Esophagus (tissue), 2 donors: ENCODE measurements around the gene CCDC27. TPM values are rescaled to one million over a fixed set of nuclear protein-coding genes. Genes with fewer than 3 reads are reported as not detected.

ENCODE experiments used
- H3K27ac ChIP-seq, 2 donors: one replicate each; pipeline ENCODE4 v1.5.1; 2013; ENCODE audit warnings: low read depth in 2 of 2, mild to moderate bottlenecking in 2 of 2, inconsistent platforms in 1 of 2, low read length in 1 of 2, moderate library complexity in 1 of 2
- H3K27me3 ChIP-seq, 2 donors: one replicate each; pipeline ENCODE4 v1.6.1; 2013; ENCODE audit warnings: low read length in 2 of 2, control low read depth in 1 of 2, mild to moderate bottlenecking in 1 of 2; ENCODE audit not compliant: insufficient read depth in 2 of 2, control insufficient read depth in 1 of 2
- H3K36me3 ChIP-seq, 2 donors: one replicate each; pipeline ENCODE4 v1.6.1; 2013; ENCODE audit warnings: low read length in 1 of 2; ENCODE audit not compliant: control insufficient read depth in 2 of 2, insufficient read depth in 2 of 2
- H3K4me1 ChIP-seq, 2 donors: one replicate each; pipeline ENCODE4 v1.6.1; 2013; ENCODE audit warnings: low read length in 1 of 2; ENCODE audit not compliant: control insufficient read depth in 2 of 2, insufficient read depth in 2 of 2
- H3K4me3 ChIP-seq, 2 donors: one replicate each; pipeline ENCODE4 v1.5.1; 2013; ENCODE audit warnings: low read length in 2 of 2, mild to moderate bottlenecking in 2 of 2, low read depth in 1 of 2, moderate library complexity in 1 of 2
- H3K9me3 ChIP-seq, 2 donors: one replicate each; pipeline ENCODE4 v1.6.1; 2013; ENCODE audit warnings: mild to moderate bottlenecking in 2 of 2, low read depth in 1 of 2, low read length in 1 of 2, moderate library complexity in 1 of 2; ENCODE audit not compliant: control insufficient read depth in 2 of 2, insufficient read depth in 1 of 2
- WGBS, 2 donors: extraction: QIAGEN DNeasy Blood & Tissue Kit; methylation state at CpG; one replicate each; pipeline ENCODE4 v1.1.7; 2013; 5-methylcytosine and 5-hydroxymethylcytosine counted together
- polyA plus RNA-seq, 2 donors: library from polyadenylated mRNA; stranded (reverse); fragments of 200-250 nt; gene quantifications; one replicate each; pipeline ENCODE4 v1.2.3, GENCODE V29; 2013
- donor health status: healthy with polysubstance abuse.
- donor health status: Bipolar disorder and iron deficiency.

The CCDC27 gene
- polyA plus RNA-seq, 2 donors, result not detected

- no peaks in the 10 kb centered on the region for H3K27me3 ChIP-seq
- H3K4me3 ChIP-seq, result no peak overlapping the region
- 57 to 66% methylated on average over 10 to 15 of the region's 15 CpGs for WGBS, 2 donors
- H3K9me3 ChIP-seq, result no peaks in the 10 kb centered on the region
- H3K4me1 ChIP-seq, result peaks cover 27 to 58% of the 10 kb centered on the region in 2 donors
- H3K36me3 ChIP-seq, result no peaks in the 10 kb centered on the region
- H3K27ac ChIP-seq, result no peak overlapping the region
These were observed 42.0 kb upstream of the CCDC27 start for GRCh38 chr1:3710251-3710650.

GRCh38 chr1:3711381-3711779, 40.9 kb upstream of the CCDC27 start:
- Histone ChIP-seq H3K27me3 (no peaks in the 10 kb centered on the region), H3K4me3 (no peak overlapping the region), H3K36me3 (no peaks in the 10 kb centered on the region), H3K27ac (peak overlapping the region; percentile 5 to 45), H3K4me1 (peaks cover 29 to 57% of the 10 kb centered on the region in 2 donors), H3K9me3 (no peaks in the 10 kb centered on the region)
- WGBS, 2 donors, result 47 to 58% methylated on average over 10 to 11 of the region's 11 CpGs

GRCh38 chr1:3711780-3712451, 40.3 kb upstream of the CCDC27 start:
- H3K4me3 ChIP-seq, result no peak overlapping the region
- H3K9me3 ChIP-seq, result no peaks in the 10 kb centered on the region
- H3K27ac ChIP-seq, result peak overlapping the region; percentile 41 to 45
- H3K36me3 ChIP-seq, result no peaks in the 10 kb centered on the region
- H3K4me1 ChIP-seq, result peaks cover 29 to 58% of the 10 kb centered on the region in 2 donors
- WGBS, 2 donors, result 46 to 60% methylated on average over 24 of the region's 24 CpGs
- H3K27me3 ChIP-seq, result peaks cover 0 to 3% of the 10 kb centered on the region in 2 donors

- H3K36me3 ChIP-seq, result no peaks in the 10 kb centered on the region
- H3K4me3 ChIP-seq, result no peak overlapping the region
- peak overlapping the region; percentile 33 to 41 for H3K27ac ChIP-seq
- H3K4me1 ChIP-seq, result peaks cover 33 to 55% of the 10 kb centered on the region in 2 donors
- 46 to 47% methylated on average over 19 of the region's 19 CpGs for WGBS, 2 donors
- peaks cover 0 to 3% of the 10 kb centered on the region in 2 donors for H3K27me3 ChIP-seq
- H3K9me3 ChIP-seq, result no peaks in the 10 kb centered on the region
These were observed 39.4 kb upstream of the CCDC27 start for GRCh38 chr1:3712573-3713535.

- Histone ChIP-seq H3K27ac (no peak overlapping the region), H3K9me3 (no peaks in the 10 kb centered on the region), H3K4me1 (peaks cover 29 to 46% of the 10 kb centered on the region in 2 donors), H3K4me3 (no peak overlapping the region), H3K36me3 (no peaks in the 10 kb centered on the region), H3K27me3 (peaks cover 0 to 3% of the 10 kb centered on the region in 2 donors)
- WGBS, 2 donors, result 80 to 82% methylated on average over 7 of the region's 7 CpGs
These were observed 38.4 kb upstream of the CCDC27 start for GRCh38 chr1:3713840-3714239.

GRCh38 chr1:3714284-3714741, 37.9 kb upstream of the CCDC27 start:
- H3K36me3 ChIP-seq, result no peaks in the 10 kb centered on the region
- H3K27me3 ChIP-seq, result peaks cover 0 to 3% of the 10 kb centered on the region in 2 donors
- peaks cover 26 to 43% of the 10 kb centered on the region in 2 donors for H3K4me1 ChIP-seq
- H3K27ac ChIP-seq, result no peak overlapping the region
- 44 to 57% methylated on average over 10 of the region's 10 CpGs for WGBS, 2 donors
- H3K9me3 ChIP-seq, result no peaks in the 10 kb centered on the region
- no peak overlapping the region for H3K4me3 ChIP-seq

- Histone ChIP-seq H3K4me3 (no peak overlapping the region), H3K27ac (no peak overlapping the region), H3K9me3 (no peaks in the 10 kb centered on the region), H3K36me3 (no peaks in the 10 kb centered on the region), H3K27me3 (peaks cover 0 to 3% of the 10 kb centered on the region in 2 donors), H3K4me1 (peaks cover 21 to 39% of the 10 kb centered on the region in 2 donors)
- 66 to 69% methylated on average over 9 to 10 of the region's 10 CpGs for WGBS, 2 donors
These were observed 37.4 kb upstream of the CCDC27 start for GRCh38 chr1:3714814-3715213.

GRCh38 chr1:3716351-3716750, 35.9 kb upstream of the CCDC27 start:
- peaks cover 10 to 31% of the 10 kb centered on the region in 2 donors for H3K4me1 ChIP-seq
- no peak overlapping the region for H3K4me3 ChIP-seq
- 51 to 54% methylated on average over 6 of the region's 6 CpGs for WGBS, 2 donors
- H3K27me3 ChIP-seq, result peaks cover 0 to 3% of the 10 kb centered on the region in 2 donors
- H3K36me3 ChIP-seq, result no peaks in the 10 kb centered on the region
- H3K27ac ChIP-seq, result no peak overlapping the region
- H3K9me3 ChIP-seq, result no peaks in the 10 kb centered on the region

GRCh38 chr1:3717041-3717714, 35.1 kb upstream of the CCDC27 start:
- H3K27me3 ChIP-seq, result peaks cover 0 to 3% of the 10 kb centered on the region in 2 donors
- peaks cover 10 to 26% of the 10 kb centered on the region in 2 donors for H3K4me1 ChIP-seq
- no peaks in the 10 kb centered on the region for H3K36me3 ChIP-seq
- H3K4me3 ChIP-seq, result no peak overlapping the region
- no peaks in the 10 kb centered on the region for H3K9me3 ChIP-seq
- H3K27ac ChIP-seq, result no peak overlapping the region
- WGBS, 2 donors, result 34 to 41% methylated on average over 33 of the region's 33 CpGs
